ENCODE data around the gene PSMB10. TPM values are rescaled to one million over a fixed set of nuclear protein-coding genes. Genes with fewer than 3 reads are reported as not detected.

The PSMB10 gene
- total and polyA plus RNA-seq, 2 of the 8 experiments (the other 6 are each of a cell fraction or from before 2014, with no cell fraction given), result 32.1 to 61.9 TPM

DNA sequence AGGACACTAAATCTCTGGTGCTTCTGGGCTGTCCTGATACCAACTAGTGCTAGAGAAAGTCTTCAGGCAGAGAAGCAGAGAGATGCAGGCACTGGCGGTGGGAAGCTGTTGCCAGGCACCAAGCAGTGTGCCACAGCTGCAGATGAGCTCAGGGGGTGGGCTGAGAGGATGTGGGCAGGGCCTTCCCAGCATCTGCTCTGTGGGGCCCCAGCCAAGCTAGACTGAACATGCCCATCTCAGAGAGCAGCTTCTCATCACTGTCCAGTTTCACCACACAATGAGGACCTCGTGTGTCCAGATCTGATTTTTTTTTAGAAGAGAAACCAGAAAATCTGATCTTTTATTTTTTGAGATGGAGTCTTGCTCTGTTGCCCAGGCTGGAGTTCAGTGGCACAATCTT, 26.5 kb downstream of the PSMB10 start (continued):
- TF ChIP-seq, protein P1, sequence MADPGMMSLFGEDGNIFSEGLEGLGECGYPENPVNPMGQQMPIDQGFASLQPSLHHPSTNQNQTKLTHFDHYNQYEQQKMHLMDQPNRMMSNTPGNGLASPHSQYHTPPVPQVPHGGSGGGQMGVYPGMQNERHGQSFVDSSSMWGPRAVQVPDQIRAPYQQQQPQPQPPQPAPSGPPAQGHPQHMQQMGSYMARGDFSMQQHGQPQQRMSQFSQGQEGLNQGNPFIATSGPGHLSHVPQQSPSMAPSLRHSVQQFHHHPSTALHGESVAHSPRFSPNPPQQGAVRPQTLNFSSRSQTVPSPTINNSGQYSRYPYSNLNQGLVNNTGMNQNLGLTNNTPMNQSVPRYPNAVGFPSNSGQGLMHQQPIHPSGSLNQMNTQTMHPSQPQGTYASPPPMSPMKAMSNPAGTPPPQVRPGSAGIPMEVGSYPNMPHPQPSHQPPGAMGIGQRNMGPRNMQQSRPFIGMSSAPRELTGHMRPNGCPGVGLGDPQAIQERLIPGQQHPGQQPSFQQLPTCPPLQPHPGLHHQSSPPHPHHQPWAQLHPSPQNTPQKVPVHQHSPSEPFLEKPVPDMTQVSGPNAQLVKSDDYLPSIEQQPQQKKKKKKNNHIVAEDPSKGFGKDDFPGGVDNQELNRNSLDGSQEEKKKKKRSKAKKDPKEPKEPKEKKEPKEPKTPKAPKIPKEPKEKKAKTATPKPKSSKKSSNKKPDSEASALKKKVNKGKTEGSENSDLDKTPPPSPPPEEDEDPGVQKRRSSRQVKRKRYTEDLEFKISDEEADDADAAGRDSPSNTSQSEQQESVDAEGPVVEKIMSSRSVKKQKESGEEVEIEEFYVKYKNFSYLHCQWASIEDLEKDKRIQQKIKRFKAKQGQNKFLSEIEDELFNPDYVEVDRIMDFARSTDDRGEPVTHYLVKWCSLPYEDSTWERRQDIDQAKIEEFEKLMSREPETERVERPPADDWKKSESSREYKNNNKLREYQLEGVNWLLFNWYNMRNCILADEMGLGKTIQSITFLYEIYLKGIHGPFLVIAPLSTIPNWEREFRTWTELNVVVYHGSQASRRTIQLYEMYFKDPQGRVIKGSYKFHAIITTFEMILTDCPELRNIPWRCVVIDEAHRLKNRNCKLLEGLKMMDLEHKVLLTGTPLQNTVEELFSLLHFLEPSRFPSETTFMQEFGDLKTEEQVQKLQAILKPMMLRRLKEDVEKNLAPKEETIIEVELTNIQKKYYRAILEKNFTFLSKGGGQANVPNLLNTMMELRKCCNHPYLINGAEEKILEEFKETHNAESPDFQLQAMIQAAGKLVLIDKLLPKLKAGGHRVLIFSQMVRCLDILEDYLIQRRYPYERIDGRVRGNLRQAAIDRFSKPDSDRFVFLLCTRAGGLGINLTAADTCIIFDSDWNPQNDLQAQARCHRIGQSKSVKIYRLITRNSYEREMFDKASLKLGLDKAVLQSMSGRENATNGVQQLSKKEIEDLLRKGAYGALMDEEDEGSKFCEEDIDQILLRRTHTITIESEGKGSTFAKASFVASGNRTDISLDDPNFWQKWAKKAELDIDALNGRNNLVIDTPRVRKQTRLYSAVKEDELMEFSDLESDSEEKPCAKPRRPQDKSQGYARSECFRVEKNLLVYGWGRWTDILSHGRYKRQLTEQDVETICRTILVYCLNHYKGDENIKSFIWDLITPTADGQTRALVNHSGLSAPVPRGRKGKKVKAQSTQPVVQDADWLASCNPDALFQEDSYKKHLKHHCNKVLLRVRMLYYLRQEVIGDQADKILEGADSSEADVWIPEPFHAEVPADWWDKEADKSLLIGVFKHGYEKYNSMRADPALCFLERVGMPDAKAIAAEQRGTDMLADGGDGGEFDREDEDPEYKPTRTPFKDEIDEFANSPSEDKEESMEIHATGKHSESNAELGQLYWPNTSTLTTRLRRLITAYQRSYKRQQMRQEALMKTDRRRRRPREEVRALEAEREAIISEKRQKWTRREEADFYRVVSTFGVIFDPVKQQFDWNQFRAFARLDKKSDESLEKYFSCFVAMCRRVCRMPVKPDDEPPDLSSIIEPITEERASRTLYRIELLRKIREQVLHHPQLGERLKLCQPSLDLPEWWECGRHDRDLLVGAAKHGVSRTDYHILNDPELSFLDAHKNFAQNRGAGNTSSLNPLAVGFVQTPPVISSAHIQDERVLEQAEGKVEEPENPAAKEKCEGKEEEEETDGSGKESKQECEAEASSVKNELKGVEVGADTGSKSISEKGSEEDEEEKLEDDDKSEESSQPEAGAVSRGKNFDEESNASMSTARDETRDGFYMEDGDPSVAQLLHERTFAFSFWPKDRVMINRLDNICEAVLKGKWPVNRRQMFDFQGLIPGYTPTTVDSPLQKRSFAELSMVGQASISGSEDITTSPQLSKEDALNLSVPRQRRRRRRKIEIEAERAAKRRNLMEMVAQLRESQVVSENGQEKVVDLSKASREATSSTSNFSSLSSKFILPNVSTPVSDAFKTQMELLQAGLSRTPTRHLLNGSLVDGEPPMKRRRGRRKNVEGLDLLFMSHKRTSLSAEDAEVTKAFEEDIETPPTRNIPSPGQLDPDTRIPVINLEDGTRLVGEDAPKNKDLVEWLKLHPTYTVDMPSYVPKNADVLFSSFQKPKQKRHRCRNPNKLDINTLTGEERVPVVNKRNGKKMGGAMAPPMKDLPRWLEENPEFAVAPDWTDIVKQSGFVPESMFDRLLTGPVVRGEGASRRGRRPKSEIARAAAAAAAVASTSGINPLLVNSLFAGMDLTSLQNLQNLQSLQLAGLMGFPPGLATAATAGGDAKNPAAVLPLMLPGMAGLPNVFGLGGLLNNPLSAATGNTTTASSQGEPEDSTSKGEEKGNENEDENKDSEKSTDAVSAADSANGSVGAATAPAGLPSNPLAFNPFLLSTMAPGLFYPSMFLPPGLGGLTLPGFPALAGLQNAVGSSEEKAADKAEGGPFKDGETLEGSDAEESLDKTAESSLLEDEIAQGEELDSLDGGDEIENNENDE (IDR thresholded peaks at IDR 0.05; ENCODE audit: insufficient replicate concordance, low read length), result no peak
- TF ChIP-seq CEBPB (IDR thresholded peaks at IDR 0.05; ENCODE audit: low read depth, low read length), result no peak

Data from H1 (cell line).